K562 (cell line): ENCODE measurements around the gene ERVW-1. TPM values are rescaled to one million over a fixed set of nuclear protein-coding genes. Genes with fewer than 3 reads are reported as not detected.

Experiments used
- CREB5 ChIP-seq: fragments of 250-450 bp; sonication (Bioruptor Pico); IDR thresholded peaks from 2 replicates; pipeline ENCODE4 v1.5.0; 2020; ENCODE audit warnings: mild to moderate bottlenecking
- E4F1 ChIP-seq: fragments of 250-450 bp; sonication (Bioruptor Pico); IDR thresholded peaks from 2 replicates; pipeline ENCODE4 v1.5.0; 2021; ENCODE audit warnings: mild to moderate bottlenecking, borderline replicate concordance
- GMEB1 ChIP-seq: fragments of 250-450 bp; sonication (Bioruptor Pico); IDR thresholded peaks from 2 replicates; pipeline ENCODE4 v1.4.0; 2020; ENCODE audit warnings: mild to moderate bottlenecking
- HDAC8 ChIP-seq: fragments of 450-650 bp; IDR thresholded peaks from 2 replicates; pipeline ENCODE4 v1.6.1; 2016; ENCODE audit warnings: mild to moderate bottlenecking, missing genetic modification characterization, moderate library complexity, missing compliant biosample characterization
- HMBOX1 ChIP-seq: sonication (generic); IDR thresholded peaks from 2 replicates; pipeline ENCODE4 v1.6.1; 2016
- KLF6 ChIP-seq: fragments of 250-450 bp; sonication (Bioruptor Pico); IDR thresholded peaks from 2 replicates; pipeline ENCODE4 v1.4.0; 2020; ENCODE audit warnings: mild to moderate bottlenecking, moderate library complexity, borderline replicate concordance
- L3MBTL2 ChIP-seq: fragments of 450-650 bp; IDR thresholded peaks from 2 replicates; pipeline ENCODE4 v1.6.1; 2016; ENCODE audit warnings: mild to moderate bottlenecking, moderate library complexity
- MYBL2 ChIP-seq, 2 experiments: fragments of 450-650 bp in 1 of 2; sonication (generic) in 1 of 2; formaldehyde crosslinking in 1 of 2; IDR thresholded peaks; 2 replicates each; pipeline versions ENCODE4 v1.6.1 to v1.8.1; 2017 to 2022; ENCODE audit warnings: borderline replicate concordance in 1 of 2, inconsistent platforms in 1 of 2, low read depth in 1 of 2, mild to moderate bottlenecking in 1 of 2, missing genetic modification reagents in 1 of 2, moderate library complexity in 1 of 2
- NR2C1 ChIP-seq, 2 experiments: fragments of 450-650 bp; IDR thresholded peaks; 2 replicates each; pipeline ENCODE4 v1.6.1; 2017; ENCODE audit warnings: mild to moderate bottlenecking in 2 of 2, antibody characterized with exemption in 1 of 2, inconsistent platforms in 1 of 2, missing compliant biosample characterization in 1 of 2, missing genetic modification characterization in 1 of 2
- NR2C2 ChIP-seq, 2 experiments: fragments of 200-800 bp in 1 of 2; sonication (Bioruptor generic) in 1 of 2; sonication (generic) in 1 of 2; formaldehyde crosslinking in 1 of 2; IDR thresholded peaks; 2 replicates each; pipeline versions ENCODE4 v1.6.1 to v1.8.0; 2016 to 2022; ENCODE audit warnings: mild to moderate bottlenecking in 1 of 2, missing compliant biosample characterization in 1 of 2, missing genetic modification characterization in 1 of 2, missing genetic modification reagents in 1 of 2
- U2AF1 ChIP-seq: fragments of 200-400 bp; formaldehyde crosslinking; optimal IDR thresholded peaks from 2 replicates; pipeline ENCODE3; 2017; ENCODE audit warnings: mild to moderate bottlenecking, low read depth, low read length, moderate library complexity
- polyA plus RNA-seq, 8 experiments: library from polyadenylated mRNA; depleted of rRNA in 4 of 8; stranded (reverse) in 5 of 8; unstranded in 3 of 8; fragments of >200 nt; fragmentation: Nextera tagmentation in 2 of 8; fragmentation: Illumina TruSeq in 1 of 8; extraction: Ambion mirVana in 2 of 8; extraction: Trizol in 1 of 8; gene quantifications; 2 replicates each; pipeline versions ENCODE4 v1.2.1 to v1.2.3, GENCODE V29; 2011 to 2014; ENCODE audit warnings: inconsistent platforms in 1 of 8, missing spikeins in 1 of 8
- total RNA-seq, 7 experiments: library from RNA; depleted of rRNA in 6 of 7; stranded (reverse); fragments of >200 nt in 6 of 7; fragmentation: Illumina TruSeq in 2 of 7; extraction: Trizol in 2 of 7; gene quantifications; 2 replicates each; pipeline versions ENCODE4 v1.2.1 to v1.2.3, GENCODE V29; 2011 to 2021; ENCODE audit warnings: low replicate concordance in 1 of 7
- TF ChIP-seq, protein P1 (sequence below): fragments of 450-650 bp; IDR thresholded peaks from one replicate; pipeline ENCODE4 v1.6.1; 2018; ENCODE audit warnings: mild to moderate bottlenecking, moderate library complexity; ENCODE audit not compliant: partially characterized antibody
- TF ChIP-seq, protein P2 (sequence below): sonication (generic); formaldehyde crosslinking; IDR thresholded peaks from 2 replicates; pipeline ENCODE4 v1.8.0; 2022; ENCODE audit warnings: missing genetic modification reagents, mild to moderate bottlenecking, borderline replicate concordance

Gene ERVW-1
- total and polyA plus RNA-seq, 9 of the 15 experiments (the other 6 are each of a cell fraction or from before 2014, with no cell fraction given) = not detected

DNA sequence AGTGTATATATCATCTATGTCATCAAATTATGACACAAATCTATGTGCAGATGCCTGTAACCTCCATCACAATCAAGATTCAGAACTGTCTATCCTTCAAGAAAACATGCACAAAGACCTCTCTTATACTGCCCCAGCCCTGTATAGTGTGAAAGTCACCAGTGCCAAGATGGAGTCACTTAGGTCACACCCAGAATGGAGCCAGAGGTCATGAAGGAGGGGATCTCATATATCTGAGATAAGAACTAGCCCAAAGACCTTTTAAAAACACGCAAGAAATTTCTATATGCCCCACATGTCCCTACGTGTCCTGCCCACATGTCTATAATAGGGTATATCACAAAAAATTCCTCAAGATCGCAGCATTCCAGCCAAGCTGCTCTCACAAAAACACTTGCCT, 50.6 kb downstream of the ERVW-1 start (continued):
- TF ChIP-seq, protein P1, sequence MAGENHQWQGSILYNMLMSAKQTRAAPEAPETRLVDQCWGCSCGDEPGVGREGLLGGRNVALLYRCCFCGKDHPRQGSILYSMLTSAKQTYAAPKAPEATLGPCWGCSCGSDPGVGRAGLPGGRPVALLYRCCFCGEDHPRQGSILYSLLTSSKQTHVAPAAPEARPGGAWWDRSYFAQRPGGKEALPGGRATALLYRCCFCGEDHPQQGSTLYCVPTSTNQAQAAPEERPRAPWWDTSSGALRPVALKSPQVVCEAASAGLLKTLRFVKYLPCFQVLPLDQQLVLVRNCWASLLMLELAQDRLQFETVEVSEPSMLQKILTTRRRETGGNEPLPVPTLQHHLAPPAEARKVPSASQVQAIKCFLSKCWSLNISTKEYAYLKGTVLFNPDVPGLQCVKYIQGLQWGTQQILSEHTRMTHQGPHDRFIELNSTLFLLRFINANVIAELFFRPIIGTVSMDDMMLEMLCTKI = no peak
- TF ChIP-seq L3MBTL2 = no peak
- no peak for TF ChIP-seq MYBL2 (IDR thresholded peaks at IDR 0.05; ENCODE audit: low read depth)
- TF ChIP-seq MYBL2 (CRISPR knock-in tag; IDR thresholded peaks at IDR 0.05; ENCODE audit: borderline replicate concordance) = no peak
- no peak for TF ChIP-seq CREB5 (CRISPR knock-in tag)
- TF ChIP-seq U2AF1 = no peak
- no peak for TF ChIP-seq HMBOX1
- TF ChIP-seq GMEB1 (CRISPR knock-in tag) = no peak
- TF ChIP-seq NR2C1 (IDR thresholded peaks at IDR 0.05) = no peak
- peak; percentile 50; the same call in 1 of the 2 replicates for TF ChIP-seq NR2C1 (tag; IDR thresholded peaks at IDR 0.05)
- no peak for TF ChIP-seq NR2C2 (CRISPR knock-in tag; IDR thresholded peaks at IDR 0.05)
- TF ChIP-seq NR2C2 (tag; IDR thresholded peaks at IDR 0.05) = no peak; the same call in 1 of the 2 replicates
- TF ChIP-seq, protein P2, sequence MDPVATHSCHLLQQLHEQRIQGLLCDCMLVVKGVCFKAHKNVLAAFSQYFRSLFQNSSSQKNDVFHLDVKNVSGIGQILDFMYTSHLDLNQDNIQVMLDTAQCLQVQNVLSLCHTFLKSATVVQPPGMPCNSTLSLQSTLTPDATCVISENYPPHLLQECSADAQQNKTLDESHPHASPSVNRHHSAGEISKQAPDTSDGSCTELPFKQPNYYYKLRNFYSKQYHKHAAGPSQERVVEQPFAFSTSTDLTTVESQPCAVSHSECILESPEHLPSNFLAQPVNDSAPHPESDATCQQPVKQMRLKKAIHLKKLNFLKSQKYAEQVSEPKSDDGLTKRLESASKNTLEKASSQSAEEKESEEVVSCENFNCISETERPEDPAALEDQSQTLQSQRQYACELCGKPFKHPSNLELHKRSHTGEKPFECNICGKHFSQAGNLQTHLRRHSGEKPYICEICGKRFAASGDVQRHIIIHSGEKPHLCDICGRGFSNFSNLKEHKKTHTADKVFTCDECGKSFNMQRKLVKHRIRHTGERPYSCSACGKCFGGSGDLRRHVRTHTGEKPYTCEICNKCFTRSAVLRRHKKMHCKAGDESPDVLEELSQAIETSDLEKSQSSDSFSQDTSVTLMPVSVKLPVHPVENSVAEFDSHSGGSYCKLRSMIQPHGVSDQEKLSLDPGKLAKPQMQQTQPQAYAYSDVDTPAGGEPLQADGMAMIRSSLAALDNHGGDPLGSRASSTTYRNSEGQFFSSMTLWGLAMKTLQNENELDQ (CRISPR knock-in tag) = no peak
- peak; percentile 62; the same call in 1 of the 2 replicates for TF ChIP-seq KLF6 (CRISPR knock-in tag)
- no peak for TF ChIP-seq E4F1
- TF ChIP-seq HDAC8 (tag) = peak; percentile 65; the same call in 1 of the 2 replicates
